GM20431 (cell line): ENCODE data around the gene SFTPB.

Experiments used
- in situ Hi-C: fragments of 300-500 bp; cut with MseI, MboI; formaldehyde crosslinking; loops from one replicate; pipeline ENCODE4 v1.15.0; 2020; ENCODE audit warnings: low sequenced_read_pairs; ENCODE audit not compliant: unreplicated experiment

SFTPB gene

DNA sequence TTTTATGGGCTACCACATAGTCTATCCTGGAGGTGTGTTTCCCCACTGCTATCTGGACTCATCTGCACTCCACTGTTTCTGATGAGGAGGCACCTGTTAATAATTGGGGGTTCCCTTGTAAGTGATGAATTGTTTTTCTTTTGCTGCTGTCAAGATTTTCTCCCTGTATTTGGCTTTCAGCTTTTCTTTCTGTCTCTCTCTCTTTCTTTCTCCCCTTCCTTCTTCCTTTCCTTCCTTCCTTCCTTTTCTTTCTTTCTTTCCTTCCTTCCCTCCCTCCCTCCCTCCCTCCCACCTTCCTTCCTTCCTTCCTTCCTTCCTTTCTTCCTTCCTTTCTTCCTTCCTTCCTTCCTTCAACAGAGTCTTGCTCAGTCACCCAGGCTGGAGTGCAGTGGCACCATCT is 35.3 kb upstream of the SFTPB start:
- in situ Hi-C loops = no loop called here

DNA sequence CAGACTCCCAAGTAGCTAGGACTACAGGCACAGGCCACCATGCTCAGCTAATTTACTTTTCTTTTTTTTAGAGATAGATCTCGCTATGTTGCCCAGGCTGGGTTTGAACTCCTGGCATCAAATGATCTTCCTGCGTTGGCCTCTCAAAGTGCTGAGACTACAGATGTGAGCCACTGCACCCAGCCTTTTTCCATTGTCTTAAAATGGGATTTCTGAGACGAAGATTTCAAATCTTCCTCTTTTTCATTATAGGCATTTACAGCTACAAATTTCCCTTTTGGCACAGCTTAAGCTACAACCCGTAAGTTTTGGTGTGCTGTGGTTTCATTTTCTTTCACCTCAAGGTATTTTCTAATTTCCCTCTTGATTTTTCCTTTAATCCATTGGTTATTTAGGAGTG is 34.8 kb upstream of the SFTPB start:
- in situ Hi-C loops = no loop called here

DNA sequence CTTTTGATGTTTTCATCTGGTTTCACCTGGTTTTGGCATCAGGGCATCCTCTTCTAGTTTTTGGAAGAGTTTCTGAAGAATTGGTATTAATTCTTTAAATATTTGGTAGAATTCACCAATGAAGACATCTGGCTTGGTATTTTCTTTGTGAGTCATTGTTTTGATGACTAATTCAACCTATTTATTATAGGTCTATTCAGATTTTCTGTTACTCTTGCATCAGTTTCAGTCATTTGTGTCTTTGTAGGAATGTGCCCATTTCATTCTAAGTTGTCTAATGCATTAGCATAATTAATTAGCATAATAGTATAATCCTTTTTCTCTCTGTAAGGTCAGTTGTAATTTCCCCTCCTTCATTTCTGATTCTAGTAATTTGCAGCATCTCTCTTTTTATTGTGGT is 34.2 kb upstream of the SFTPB start:
- in situ Hi-C loops = no loop called here

DNA sequence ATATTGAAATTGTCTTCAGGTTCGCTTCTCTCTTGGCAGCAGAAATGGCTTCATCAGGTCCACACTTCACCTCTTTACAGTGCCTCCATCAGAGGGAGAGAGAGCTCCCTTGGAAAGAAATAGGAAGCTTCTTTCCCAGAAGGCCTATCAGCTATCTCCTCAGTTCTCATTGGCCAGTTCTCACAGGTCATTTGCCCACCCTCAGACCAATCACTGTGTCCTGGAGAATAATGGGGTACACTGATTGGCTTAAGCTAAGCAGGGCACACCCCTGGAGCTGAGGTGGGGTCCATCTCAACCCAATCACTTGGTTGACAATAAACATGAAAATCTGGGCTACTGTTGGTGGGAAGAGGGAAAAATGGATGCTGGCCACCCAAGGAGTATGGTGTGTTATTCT is 31.3 kb upstream of the SFTPB start:
- in situ Hi-C loops = no loop called here

DNA sequence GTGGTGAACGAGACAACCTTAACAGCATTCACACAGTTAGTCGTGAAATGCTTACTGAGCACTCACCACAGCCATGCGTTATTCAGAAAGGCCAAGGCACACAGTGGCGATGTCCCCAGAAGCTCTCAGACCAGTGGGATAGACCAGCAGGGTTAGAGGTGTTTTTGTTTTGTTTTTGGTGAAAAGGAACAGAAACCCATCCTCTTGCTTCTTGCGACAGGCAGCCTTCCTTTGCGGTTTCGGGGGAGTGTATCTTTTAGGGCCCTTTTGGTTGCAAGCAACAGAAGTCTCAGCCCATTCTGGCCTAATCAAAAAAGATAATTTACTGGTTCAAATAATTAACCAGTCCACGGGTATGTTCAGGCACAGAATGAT is 30.9 kb upstream of the SFTPB start:
- in situ Hi-C loops = no loop called here

DNA sequence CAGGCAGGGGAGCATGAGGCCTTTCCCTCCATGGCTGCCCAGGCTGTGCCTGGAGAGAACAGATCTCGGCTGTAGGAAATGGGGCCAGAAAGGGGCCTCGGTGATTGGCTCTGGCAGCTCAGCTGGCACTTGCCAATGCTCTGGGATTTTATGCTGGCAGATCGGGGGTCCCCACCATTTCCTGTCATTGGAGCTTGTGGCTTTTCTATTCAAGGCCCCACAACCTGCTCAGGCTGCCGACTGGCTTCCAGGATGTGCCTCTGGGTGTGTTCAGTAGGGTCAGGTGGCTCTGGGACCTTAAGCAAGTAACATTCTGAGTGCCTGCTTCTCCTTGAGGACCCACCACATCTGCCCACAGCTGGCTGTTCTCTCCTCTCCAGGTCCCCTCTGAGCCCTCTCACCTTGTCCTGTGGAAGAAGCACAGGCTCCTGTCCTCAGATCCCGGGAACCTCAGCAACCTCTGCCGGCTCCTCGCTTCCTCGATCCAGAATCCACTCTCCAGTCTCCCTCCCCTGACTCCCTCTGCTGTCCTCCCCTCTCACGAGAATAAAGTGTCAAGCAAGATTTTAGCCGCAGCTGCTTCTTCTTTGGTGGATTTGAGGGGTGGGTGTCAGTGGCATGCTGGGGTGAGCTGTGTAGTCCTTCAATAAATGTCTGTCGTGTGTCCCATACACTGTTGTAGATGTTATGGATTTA is 30.3 kb upstream of the SFTPB start:
- in situ Hi-C loops = no loop called here

DNA sequence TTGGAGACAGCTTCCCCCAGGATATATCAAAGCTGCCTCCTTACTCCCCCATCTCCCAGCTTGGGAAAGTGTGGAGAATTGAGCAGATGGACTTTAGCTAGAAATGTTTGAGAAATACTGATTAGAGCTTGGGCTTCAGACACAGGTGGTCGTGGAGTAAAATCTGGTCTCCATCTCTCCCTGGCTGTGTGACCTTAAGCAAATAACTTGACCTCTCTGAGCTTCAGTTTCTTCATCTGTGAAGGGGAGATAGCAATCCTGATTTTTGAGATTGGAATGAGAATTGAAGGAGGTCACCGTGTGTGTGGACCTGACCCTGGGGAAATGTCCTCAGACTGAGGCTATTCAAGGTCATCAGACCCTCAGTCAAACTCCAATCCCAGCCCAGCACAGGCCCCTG is 29.7 kb upstream of the SFTPB start:
- in situ Hi-C loops = no loop called here

DNA sequence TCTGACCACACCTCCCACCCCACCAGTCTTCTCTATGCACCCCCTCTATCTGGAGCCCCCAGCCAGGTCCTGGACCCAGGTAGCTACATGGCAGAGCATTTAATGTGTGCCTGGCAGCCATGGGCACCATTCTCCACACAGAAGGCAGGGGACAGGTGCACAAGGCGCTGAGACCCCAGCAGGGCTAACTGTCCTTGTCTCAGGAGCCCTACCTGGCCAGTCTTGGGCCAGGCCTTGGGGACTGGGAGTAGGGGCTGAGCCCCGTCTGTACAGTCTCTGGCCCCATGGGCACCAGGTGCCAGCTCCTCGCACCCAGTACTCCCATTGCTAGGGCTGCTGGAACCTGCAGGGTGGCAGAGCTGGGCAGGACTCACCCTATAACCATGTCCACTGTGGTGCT is 29.1 kb upstream of the SFTPB start:
- in situ Hi-C loops = no loop called here

DNA sequence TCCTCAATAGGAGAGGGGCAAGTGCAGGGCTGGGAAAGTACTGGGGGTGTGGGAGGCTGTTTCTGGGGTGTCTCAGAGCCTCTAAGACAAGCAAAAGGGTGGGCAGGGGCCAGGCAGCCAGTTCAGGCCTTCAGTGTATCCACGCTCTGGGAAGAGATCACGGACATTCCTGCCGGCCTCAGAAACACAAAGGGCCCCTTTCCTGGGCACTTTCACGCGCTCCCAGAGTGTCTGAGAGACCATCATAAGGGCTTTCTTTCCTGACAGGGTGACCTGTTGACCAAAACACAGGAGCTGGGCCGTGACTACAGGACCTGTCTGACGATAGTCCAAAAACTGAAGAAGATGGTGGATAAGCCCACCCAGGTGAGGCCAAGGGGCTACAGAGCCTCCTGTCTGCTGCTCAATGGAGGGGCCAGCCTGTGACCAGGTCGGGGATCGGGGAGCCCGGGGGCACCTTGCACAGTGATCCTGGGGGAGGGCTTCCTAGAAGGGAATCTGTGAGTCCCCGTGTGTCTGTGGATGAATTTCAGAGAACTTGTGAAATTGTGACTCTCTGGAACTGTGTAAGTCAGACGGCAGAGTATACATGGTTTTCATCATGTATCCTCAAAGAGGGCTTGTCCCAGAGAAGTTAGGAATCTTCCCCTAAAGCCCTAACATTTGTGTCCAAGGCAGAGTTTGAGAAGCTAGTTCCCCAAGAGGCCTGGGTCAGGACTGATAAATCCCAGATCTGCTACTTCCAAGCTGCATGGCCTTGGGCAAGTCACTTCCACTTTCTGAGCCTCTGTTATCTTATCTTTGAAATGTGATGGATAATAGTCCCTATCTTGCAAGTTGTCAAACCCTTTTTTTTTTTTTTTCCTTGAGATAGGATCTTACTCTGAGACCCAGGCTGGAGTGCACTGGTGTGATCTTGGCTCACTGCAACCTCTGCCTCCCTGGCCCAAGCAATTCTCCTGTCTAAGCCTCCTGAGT is 28.0 kb upstream of the SFTPB start:
- in situ Hi-C loops = no loop called here

DNA sequence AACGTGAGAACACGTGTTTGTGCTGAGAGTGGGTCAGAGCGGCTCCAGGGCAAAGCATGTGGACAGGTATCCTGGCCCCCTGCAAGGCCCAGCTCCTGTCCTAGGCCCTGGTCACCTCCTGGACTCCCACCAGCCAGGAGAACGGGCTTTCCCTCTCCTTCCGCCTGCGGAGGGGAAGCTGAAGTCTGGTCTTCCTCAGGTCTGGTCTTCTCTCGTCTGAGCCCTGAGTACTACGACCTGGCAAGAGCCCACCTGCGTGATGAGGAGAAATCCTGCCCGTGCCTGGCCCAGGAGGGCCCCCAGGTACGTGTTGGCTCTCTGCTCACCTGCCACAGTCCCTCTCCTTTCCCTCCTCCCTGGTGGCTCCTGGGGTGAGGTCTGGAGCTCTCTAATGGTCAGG is 27.1 kb upstream of the SFTPB start:
- in situ Hi-C loops = no loop called here

DNA sequence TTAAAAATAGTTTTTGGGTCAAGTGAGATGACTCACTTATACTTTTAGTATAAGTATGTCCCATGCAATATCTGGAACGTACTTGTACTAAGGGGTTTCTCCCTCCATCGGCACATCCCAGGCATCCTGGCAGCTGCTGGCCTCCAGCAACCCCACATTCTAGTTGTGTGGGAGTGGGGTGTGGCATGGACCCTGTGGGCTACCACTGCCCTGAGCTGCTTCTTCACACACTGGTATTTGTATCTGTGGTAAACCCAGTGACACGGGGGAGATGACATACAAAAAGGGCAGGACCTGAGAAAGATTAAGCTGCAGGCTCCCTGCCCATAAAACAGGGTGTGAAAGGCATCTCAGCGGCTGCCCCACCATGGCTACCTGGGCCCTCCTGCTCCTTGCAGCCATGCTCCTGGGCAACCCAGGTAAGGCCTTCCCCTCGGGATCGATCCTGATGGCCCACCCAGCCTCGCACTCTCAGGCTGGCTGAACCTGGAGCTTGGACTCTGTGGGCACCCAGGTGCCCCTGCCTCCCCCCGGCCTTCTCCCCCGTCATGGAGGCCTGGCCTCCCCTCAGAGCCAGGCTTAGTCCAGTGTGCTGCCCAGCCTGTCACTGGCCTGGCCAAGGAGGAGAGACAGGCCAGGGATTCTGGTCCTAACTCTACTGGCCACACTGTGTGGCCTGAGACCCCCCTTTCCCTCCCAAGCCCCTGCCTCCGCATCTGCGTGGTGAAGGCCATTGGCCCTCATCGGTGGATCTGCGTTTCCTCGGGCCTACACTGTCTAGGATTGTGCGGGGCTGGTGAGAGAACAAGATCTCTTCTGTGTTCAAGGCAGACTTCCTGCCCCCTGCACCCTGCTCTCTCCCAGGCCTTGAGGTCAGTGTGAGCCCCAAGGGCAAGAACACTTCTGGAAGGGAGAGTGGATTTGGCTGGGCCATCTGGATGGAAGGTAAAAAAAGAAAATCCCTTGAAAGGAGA is 26.3 kb upstream of the SFTPB start, which contains the start of gene GNLY:
Gene GNLY (plus strand): TSS at position 307 of the 974 bp plus-strand sequence. CDS start 61 bp downstream, at position 368.
- in situ Hi-C loops = no loop called here

DNA sequence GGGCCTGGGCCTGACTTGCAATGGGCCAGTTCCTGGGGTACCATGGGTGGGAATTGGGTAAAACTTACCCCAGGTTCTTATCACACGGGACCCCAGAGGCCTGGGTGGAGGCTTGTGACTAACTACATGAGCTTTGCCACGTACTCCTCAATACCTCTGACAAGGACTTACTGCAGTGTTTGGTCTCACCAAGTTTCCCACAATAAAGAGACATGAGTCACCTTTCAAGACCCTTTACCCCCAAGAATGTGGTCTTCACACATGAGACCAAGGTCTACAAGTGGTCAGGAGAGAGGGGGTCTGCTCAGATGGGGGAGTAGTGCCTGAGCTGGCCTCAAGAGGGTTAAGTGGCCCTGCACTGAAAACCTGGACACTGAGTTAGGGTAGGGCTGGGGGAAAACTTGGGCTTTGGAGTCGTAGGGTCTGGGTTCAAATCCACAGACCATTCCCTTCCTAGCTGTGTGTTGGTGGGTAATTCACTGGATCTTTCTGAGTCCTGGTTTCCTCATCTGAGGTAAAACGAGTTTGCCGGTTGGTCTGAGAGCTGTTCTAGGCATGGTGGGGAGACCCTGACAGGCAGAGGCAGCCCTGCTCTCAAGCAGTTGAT is 24.1 kb upstream of the SFTPB start:
- in situ Hi-C loops = no loop called here

DNA sequence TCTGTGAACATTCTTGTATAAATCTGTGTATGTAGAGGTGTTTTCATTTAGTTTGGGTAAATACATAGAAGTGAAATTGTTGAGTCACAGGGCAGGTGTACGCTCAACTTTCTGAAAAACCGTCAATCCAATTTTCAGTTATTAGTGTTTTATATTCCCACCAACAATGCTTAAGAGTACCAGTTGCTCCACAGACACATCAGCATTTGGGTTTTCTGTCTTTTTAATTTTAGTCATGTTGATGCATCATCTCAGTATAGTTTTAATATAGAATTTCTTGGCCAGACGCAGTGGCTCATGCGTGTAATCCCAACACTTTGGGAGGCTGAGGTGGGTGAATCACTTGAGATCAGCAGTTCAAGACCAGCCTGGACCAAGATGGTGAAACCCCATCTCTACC is 22.9 kb upstream of the SFTPB start:
- in situ Hi-C loops = no loop called here

DNA sequence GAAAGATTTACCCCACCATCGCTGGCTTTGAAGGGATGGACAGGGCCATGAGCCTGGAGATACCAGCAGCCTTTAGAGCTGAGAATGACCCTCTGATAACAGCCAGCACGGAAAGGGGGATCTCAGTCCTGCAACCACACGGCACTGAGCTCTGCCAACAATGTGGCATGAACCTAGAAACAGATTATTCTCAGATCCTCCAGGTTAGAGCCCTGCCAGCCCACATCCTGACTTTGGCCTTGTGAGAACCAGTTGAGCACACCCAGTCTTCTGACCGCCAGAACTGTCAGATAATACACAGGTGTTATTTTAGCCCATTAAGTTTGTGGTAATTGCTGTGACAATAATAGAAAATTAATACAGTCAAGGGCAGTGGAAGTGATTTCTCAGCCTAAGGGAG is 16.8 kb upstream of the SFTPB start:
- in situ Hi-C loops = no loop called here

DNA sequence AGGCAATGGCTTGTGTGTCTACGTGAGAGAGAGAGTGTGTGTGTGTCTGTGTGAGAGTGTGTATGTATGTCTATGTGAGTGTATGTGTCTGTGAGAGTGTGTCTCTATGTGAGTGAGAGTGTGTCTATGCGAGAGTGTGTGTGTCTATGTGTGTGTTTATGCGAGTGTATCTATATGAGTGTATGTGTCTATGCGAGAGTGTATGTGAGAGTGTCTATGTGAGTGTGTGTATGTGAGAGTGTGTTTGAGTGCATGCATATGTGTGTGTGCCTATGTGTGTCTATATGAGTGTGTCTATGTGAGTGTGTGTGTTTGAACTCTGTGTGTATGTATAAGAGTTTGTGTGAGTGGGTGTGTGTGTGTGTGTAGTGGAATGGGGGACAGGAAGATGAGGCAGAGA is 16.4 kb upstream of the SFTPB start:
- in situ Hi-C loops = no loop called here

DNA sequence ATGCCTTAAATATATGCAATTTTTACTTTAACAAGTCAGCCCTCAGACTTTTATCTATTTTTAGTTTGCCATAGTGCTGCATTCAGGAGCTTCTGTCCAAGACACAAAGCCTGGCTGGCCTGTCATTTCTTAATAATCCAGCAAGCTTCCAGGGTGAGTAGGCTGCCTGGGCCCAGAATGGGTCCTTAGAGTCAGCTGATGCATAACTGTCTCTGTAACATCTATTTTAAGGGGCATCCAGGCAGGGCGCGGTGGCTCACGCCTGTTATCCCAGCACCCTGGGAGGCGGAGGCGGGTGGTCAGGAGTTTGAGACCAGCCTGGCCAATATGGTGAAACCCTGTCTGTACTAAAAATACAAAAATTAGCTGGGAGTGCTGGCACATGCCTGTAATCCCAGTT is 14.4 kb upstream of the SFTPB start:
- in situ Hi-C loops = no loop called here

DNA sequence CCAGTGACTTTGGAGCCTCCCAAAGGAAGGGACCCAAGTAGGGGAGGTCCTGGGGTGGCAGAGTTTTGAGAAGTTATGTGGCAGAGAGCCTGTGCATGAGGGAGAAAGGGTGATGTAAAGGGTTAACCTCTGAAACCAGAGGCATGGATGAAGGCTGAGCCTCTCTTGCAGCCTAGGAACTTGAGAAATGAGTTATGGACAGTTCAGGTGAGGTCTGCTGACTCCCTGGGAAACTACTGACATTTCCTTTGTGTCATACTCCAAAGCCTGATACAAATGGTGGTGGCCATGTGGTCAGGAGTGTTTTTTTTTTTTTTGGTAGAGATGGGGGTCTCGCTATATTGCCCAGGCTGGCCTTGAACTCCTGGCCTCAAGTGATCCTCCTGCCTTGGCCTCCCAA is 13.8 kb upstream of the SFTPB start:
- in situ Hi-C loops = no loop called here

DNA sequence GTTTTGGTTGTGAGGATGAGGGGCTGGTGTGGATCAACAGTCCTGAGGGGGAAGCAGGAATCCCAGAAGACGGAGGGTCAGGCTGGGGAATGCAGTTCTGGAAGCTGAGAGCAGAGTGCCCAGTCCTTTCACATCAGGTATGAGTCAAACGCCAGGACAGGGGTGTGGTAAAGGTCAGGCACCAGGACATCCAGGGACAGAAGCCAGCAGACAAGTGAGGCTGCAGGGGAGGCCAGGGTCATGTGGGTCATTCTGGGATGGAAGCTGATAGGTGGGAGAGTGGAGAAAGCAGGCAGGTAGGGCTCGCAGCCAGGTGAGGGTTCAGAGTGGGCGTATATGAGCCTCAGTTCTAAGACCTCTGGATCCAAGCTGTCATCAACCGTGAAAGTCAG is 13.4 kb upstream of the SFTPB start:
- in situ Hi-C loops = no loop called here

DNA sequence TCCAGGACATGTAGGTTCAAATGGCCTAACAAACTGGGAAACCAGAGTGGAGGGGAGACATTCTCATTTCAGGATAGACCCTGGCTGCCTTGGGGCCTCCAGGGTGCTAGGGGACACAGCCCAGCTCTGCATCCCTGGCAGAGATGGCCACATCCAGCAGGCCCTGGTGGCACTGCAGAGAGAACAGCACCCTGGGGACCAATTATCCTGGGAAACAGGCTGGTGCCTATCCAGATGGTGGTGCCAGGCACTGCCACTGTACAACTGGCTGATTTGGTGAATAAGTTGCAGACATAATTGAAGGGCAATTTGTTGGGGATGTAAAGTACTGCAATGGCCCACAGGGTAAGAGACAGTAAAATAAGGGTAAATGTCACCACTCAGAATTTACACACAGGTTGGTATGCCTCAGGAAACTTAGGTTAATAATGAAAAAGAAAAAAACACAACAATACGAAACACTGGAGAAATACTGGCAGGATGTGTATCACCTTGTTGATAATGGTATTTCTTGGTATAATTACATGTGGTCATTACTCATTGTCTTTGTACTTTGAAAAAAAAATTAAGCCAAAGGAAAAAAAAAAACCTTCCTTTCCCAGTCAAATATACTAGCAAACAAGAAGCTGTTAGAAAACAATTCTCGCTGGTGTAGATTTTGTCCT is 12.8 kb upstream of the SFTPB start:
- in situ Hi-C loops = no loop called here
